ENCODE measurements around the gene GFOD1.

DNA sequence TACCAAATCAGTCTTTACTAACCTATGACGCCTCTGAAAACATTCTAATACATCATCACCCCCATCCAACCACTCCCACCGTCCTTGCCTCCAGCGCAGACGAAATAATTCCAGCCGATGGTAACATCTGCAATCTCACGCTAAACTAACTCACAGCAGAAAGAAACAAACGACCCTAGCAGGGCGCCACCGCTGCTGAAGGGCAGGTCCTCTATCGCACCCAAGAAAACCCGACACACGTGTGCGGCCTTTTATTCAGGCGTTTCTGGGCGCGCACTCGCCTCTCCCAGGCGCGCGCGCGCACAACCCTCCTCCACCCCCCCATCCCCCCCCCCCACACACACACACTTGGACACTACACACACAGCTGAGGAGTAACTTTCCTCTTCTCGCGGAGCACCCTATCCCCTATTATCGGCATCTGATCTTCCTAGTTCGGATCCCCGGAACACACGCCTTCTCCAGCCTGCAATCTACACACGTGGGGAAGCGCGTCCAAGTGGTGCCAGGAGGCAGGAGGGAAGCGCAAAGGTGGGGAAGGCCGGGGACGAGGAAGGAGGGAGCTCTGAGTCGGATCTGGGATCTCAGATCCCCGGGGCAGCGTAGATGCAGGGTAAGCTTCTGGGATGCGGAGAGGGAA, 1.4 kb downstream of the GFOD1 start:
- TF ChIP-seq, protein P1, sequence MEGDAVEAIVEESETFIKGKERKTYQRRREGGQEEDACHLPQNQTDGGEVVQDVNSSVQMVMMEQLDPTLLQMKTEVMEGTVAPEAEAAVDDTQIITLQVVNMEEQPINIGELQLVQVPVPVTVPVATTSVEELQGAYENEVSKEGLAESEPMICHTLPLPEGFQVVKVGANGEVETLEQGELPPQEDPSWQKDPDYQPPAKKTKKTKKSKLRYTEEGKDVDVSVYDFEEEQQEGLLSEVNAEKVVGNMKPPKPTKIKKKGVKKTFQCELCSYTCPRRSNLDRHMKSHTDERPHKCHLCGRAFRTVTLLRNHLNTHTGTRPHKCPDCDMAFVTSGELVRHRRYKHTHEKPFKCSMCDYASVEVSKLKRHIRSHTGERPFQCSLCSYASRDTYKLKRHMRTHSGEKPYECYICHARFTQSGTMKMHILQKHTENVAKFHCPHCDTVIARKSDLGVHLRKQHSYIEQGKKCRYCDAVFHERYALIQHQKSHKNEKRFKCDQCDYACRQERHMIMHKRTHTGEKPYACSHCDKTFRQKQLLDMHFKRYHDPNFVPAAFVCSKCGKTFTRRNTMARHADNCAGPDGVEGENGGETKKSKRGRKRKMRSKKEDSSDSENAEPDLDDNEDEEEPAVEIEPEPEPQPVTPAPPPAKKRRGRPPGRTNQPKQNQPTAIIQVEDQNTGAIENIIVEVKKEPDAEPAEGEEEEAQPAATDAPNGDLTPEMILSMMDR (IDR thresholded peaks at IDR 0.05) = no peak
- TF ChIP-seq POLR2A (IDR thresholded peaks at IDR 0.05) = no peak

Measured in ovary (tissue), 3 donors.